Measurements from ENCODE around the gene TRH. TPM values are rescaled to one million over a fixed set of nuclear protein-coding genes. Genes with fewer than 3 reads are reported as not detected.

Gene TRH
- total and polyA plus RNA-seq, 2 of the 8 experiments (the other 6 are each of a cell fraction or from before 2014, with no cell fraction given), result not detected

DNA sequence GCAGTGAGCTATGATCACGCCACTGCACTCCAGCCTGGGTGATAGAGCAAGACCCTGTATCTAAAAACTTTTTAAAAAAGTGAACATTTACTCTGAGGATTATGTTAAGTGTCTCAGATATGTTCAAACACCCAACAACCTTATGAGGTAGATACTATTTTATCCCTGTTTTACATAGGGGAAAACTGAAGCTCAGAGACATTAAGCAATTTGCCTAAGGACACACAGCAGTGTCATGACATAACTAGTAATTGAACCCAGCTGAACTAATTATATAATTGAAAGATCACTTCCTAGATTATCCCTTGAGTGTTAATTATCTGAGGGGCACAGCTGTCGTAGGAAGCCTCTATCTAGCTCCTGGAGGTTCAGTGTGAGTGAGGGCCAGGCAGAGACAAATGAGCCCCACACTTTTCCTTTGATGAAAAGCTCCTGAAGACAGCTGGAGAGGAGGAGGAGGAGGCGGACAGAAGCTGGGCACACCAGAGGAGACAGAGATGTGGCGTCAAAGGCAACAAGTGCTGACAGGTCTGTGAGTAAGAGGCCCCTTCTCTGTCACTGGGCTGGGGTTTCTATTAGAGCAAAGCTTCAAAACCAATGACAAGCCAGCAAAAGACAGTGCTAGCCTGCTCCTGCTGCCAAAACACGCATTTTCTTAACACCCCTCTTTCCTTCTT is 20.5 kb downstream of the TRH start:
- no peak for TF ChIP-seq BCL11A (IDR thresholded peaks at IDR 0.05; ENCODE audit: low read depth in 2 of 2, low read length in 2 of 2)
- TF ChIP-seq CTBP2 (IDR thresholded peaks at IDR 0.05; ENCODE audit: borderline replicate concordance, insufficient read depth, insufficient read length, low read length), result no peak
- no peak for TF ChIP-seq SP2 (IDR thresholded peaks at IDR 0.05; ENCODE audit: low read length)
- no peak for TF ChIP-seq USF2 (IDR thresholded peaks at IDR 0.05; ENCODE audit: low read length)
- TF ChIP-seq TBP (IDR thresholded peaks at IDR 0.05; ENCODE audit: low read depth, low read length), result no peak
- TF ChIP-seq, protein P1, sequence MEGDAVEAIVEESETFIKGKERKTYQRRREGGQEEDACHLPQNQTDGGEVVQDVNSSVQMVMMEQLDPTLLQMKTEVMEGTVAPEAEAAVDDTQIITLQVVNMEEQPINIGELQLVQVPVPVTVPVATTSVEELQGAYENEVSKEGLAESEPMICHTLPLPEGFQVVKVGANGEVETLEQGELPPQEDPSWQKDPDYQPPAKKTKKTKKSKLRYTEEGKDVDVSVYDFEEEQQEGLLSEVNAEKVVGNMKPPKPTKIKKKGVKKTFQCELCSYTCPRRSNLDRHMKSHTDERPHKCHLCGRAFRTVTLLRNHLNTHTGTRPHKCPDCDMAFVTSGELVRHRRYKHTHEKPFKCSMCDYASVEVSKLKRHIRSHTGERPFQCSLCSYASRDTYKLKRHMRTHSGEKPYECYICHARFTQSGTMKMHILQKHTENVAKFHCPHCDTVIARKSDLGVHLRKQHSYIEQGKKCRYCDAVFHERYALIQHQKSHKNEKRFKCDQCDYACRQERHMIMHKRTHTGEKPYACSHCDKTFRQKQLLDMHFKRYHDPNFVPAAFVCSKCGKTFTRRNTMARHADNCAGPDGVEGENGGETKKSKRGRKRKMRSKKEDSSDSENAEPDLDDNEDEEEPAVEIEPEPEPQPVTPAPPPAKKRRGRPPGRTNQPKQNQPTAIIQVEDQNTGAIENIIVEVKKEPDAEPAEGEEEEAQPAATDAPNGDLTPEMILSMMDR (IDR thresholded peaks at IDR 0.05; ENCODE audit: control extremely low read depth in 1 of 3, insufficient read depth in 1 of 3, low read depth in 1 of 3, low read length in 3 of 3), result no peak
- no peak for TF ChIP-seq SIRT6 (IDR thresholded peaks at IDR 0.05; ENCODE audit: low read length)
- TF ChIP-seq TAF1 (IDR thresholded peaks at IDR 0.05; ENCODE audit: low read depth, low read length), result no peak
- no peak for TF ChIP-seq POLR2A (IDR thresholded peaks at IDR 0.05; ENCODE audit: control extremely low read depth in 1 of 2, low read depth in 2 of 2, low read length in 2 of 2)
- no peak for TF ChIP-seq CHD2 (IDR thresholded peaks at IDR 0.05; ENCODE audit: low read length)
- DNase-seq (ENCODE audit: low read depth in 1 of 2, low spot score in 2 of 2) (no peak), FAIRE-seq (no peak)
- no peaks in the 10 kb centered on the region for H3K79me2 ChIP-seq (ENCODE audit: control insufficient read depth in 1 of 2, insufficient read depth in 2 of 2, low read length in 2 of 2)
- no peaks in the 10 kb centered on the region for H3K23me2 ChIP-seq (ENCODE audit: low read depth, low read length)
- H4K5ac ChIP-seq (ENCODE audit: insufficient read length, low read depth, low read length), result no peak overlapping the region
- H2BK12ac ChIP-seq (ENCODE audit: low read depth, low read length), result no peak overlapping the region
- H3K4me2 ChIP-seq (ENCODE audit: insufficient read depth in 1 of 2, low read depth in 2 of 2, low read length in 2 of 2), result no peak overlapping the region
- H3K79me1 ChIP-seq (ENCODE audit: low read depth, low read length), result no peaks in the 10 kb centered on the region
- no peaks in the 10 kb centered on the region for H3K9me3 ChIP-seq (ENCODE audit: insufficient read depth in 2 of 2, low read depth in 1 of 2, low read length in 1 of 2)
- no peak overlapping the region for H3K9ac ChIP-seq (replicated peaks in 1 of 4; ENCODE audit: extremely low read depth in 1 of 4, low read depth in 3 of 4, low read length in 3 of 4)
- no peak overlapping the region for H3K18ac ChIP-seq (ENCODE audit: extremely low read depth, low read length)
- H4K20me1 ChIP-seq (replicated peaks in 1 of 2; ENCODE audit: control insufficient read depth in 1 of 2, insufficient read depth in 2 of 2, low read length in 2 of 2), result no peaks in the 10 kb centered on the region
- H4K91ac ChIP-seq (replicated peaks; ENCODE audit: insufficient read length, low read length), result no peak overlapping the region
- no peak overlapping the region for H2BK120ac ChIP-seq (replicated peaks; ENCODE audit: low read depth, low read length)
- no peak overlapping the region for H2AK5ac ChIP-seq (ENCODE audit: low read depth, low read length)
- no peak overlapping the region for H2BK5ac ChIP-seq (ENCODE audit: low read depth, low read length)
- H2BK20ac ChIP-seq (ENCODE audit: low read length), result no peak overlapping the region
- H3K56ac ChIP-seq (replicated peaks; ENCODE audit: insufficient read length, low read depth, low read length), result no peak overlapping the region
- H3K36me3 ChIP-seq (ENCODE audit: control insufficient read depth in 2 of 4, insufficient read depth in 4 of 4, low read length in 3 of 4), result no peaks in the 10 kb centered on the region
- no peak overlapping the region for H3K4me3 ChIP-seq (ENCODE audit: extremely low read depth in 1 of 4, insufficient read depth in 2 of 4, low read depth in 3 of 4, low read length in 4 of 4)
- no peak overlapping the region for H3K27ac ChIP-seq (ENCODE audit: low read depth, low read length)
- no peak overlapping the region for H2AFZ ChIP-seq (ENCODE audit: low read length)
- no peak overlapping the region for H3K14ac ChIP-seq (ENCODE audit: insufficient read length)
- H4K8ac ChIP-seq (ENCODE audit: extremely low read depth, insufficient read depth, low read length), result no peak overlapping the region
- H2BK15ac ChIP-seq (ENCODE audit: low read length), result no peak overlapping the region
- no peaks in the 10 kb centered on the region for H3K4me1 ChIP-seq (replicated peaks in 1 of 4; ENCODE audit: control insufficient read depth in 3 of 4, insufficient read depth in 4 of 4, low read length in 3 of 4)
- no peak overlapping the region for H3K4ac ChIP-seq (replicated peaks; ENCODE audit: insufficient read length, low read depth, low read length)
- ChIA-PET POLR2A (ENCODE audit: partially characterized antibody) (no interaction called here), CTCF (ENCODE audit: partially characterized antibody) (interaction anchor here (0.7 to 3.4 kb wide), 10 partner anchors 10 to 103 kb away, joined by 3 to 31 read pairs (median 4); no protein-coding TSS in a partner anchor)
- WGBS, 2 experiments (ENCODE audit: extremely low coverage in 1 of 2, insufficient coverage in 1 of 2, insufficient read length in 1 of 2, insufficient replicate concordance in 2 of 2, low coverage in 1 of 2, low lambda C conversion rate in 2 of 2, missing lambda C conversion rate in 1 of 2), result 59% methylated on average over 5 of the region's 5 CpGs; no CpG with 5 or more reads in 1 of the 2 experiments
- no peak overlapping the region for H3K23ac ChIP-seq (ENCODE audit: insufficient read length)
- peaks cover 0 to 2% (median 1%) of the 10 kb centered on the region in 4 experiments; a peak in 4 of 7 replicates for H3K27me3 ChIP-seq (replicated peaks in 1 of 4; ENCODE audit: control insufficient read depth in 3 of 4, extremely low read depth in 1 of 4, insufficient read depth in 3 of 4, low read length in 3 of 4)

All from H1 (cell line).